IgD-negative memory B cell (primary cell): Measurements from ENCODE around the gene PRKCE. TPM values are rescaled to one million over a fixed set of nuclear protein-coding genes. Genes with fewer than 3 reads are reported as not detected.

Experiments used
- H3K27ac Mint-ChIP-seq, 3 donors: one replicate each; pipeline ENCODE4 v1.8.0; 2020 to 2022; ENCODE audit warnings: mild to moderate bottlenecking in 3 of 3, mixed read lengths in 3 of 3, moderate library complexity in 1 of 3
- H3K27me3 Mint-ChIP-seq: one replicate; pipeline ENCODE4 v1.8.0; 2021; ENCODE audit warnings: mixed read lengths
- H3K36me3 Mint-ChIP-seq: one replicate; pipeline ENCODE4 v1.8.0; 2020; ENCODE audit warnings: mild to moderate bottlenecking, mixed read lengths
- H3K4me1 Mint-ChIP-seq, 3 donors: one replicate each; pipeline ENCODE4 v1.8.0; 2020 to 2022; ENCODE audit warnings: mixed read lengths in 3 of 3, mild to moderate bottlenecking in 1 of 3
- H3K4me3 Mint-ChIP-seq, 4 donors: one replicate each; pipeline ENCODE4 v1.8.0; 2020 to 2022; ENCODE audit warnings: mild to moderate bottlenecking in 4 of 4, mixed read lengths in 4 of 4, moderate library complexity in 3 of 4
- H3K9me3 Mint-ChIP-seq, 3 donors: one replicate each; pipeline ENCODE4 v1.8.0; 2020 to 2021; ENCODE audit warnings: mixed read lengths in 3 of 3, mild to moderate bottlenecking in 1 of 3
- polyA plus RNA-seq: library from polyadenylated mRNA; unstranded; fragments of 300-500 nt; fragmentation: Illumina TruSeq; gene quantifications from one replicate; pipeline ENCODE4 v1.2.3, GENCODE V29; 2021

PRKCE gene
- polyA plus RNA-seq, 1 donor from 2014 or later = 12.7 TPM

GRCh38 chr2:46079985-46080560, 428.6 kb downstream of the PRKCE start:
- Mint-ChIP-seq H3K36me3 (peaks cover 14% of the 10 kb centered on the region), H3K9me3 (no peaks in the 10 kb centered on the region), H3K27me3 (no peaks in the 10 kb centered on the region), H3K4me1 (peaks cover 0 to 4% (median 0%) of the 10 kb centered on the region in 3 donors), H3K4me3 (no peak overlapping the region), H3K27ac (no peak overlapping the region)

- no peaks in the 10 kb centered on the region for H3K9me3 Mint-ChIP-seq
- H3K4me1 Mint-ChIP-seq = peaks cover 0 to 4% (median 0%) of the 10 kb centered on the region in 3 donors
- H3K27ac Mint-ChIP-seq = no peak overlapping the region
- peaks cover 21% of the 10 kb centered on the region for H3K36me3 Mint-ChIP-seq
- no peaks in the 10 kb centered on the region for H3K27me3 Mint-ChIP-seq
- H3K4me3 Mint-ChIP-seq = no peak overlapping the region
Measured at GRCh38 chr2:46082531-46083485, 431.3 kb downstream of the PRKCE start.

GRCh38 chr2:46086578-46087070, 435.1 kb downstream of the PRKCE start:
- Mint-ChIP-seq H3K4me1 (peaks cover 0 to 1% (median 0%) of the 10 kb centered on the region in 3 donors), H3K36me3 (peaks cover 26% of the 10 kb centered on the region), H3K27ac (no peak overlapping the region), H3K27me3 (no peaks in the 10 kb centered on the region), H3K9me3 (no peaks in the 10 kb centered on the region), H3K4me3 (no peak overlapping the region)

- Mint-ChIP-seq H3K4me1 (peaks cover 0 to 1% (median 0%) of the 10 kb centered on the region in 3 donors), H3K9me3 (no peaks in the 10 kb centered on the region), H3K27me3 (no peaks in the 10 kb centered on the region), H3K27ac (no peak overlapping the region), H3K4me3 (no peak overlapping the region), H3K36me3 (peaks cover 27% of the 10 kb centered on the region)
Measured at GRCh38 chr2:46087492-46087891, 436.0 kb downstream of the PRKCE start.

- Mint-ChIP-seq H3K27ac (no peak overlapping the region), H3K4me1 (no peaks in the 10 kb centered on the region), H3K36me3 (peaks cover 37% of the 10 kb centered on the region), H3K9me3 (no peaks in the 10 kb centered on the region), H3K4me3 (no peak overlapping the region), H3K27me3 (no peaks in the 10 kb centered on the region)
Measured at GRCh38 chr2:46091004-46091403, 439.5 kb downstream of the PRKCE start.

GRCh38 chr2:46091961-46092667, 440.6 kb downstream of the PRKCE start:
- Mint-ChIP-seq H3K36me3 (peaks cover 32% of the 10 kb centered on the region), H3K27me3 (no peaks in the 10 kb centered on the region), H3K4me3 (no peak overlapping the region), H3K9me3 (no peaks in the 10 kb centered on the region), H3K4me1 (no peaks in the 10 kb centered on the region), H3K27ac (no peak overlapping the region)

- peaks cover 22% of the 10 kb centered on the region for H3K36me3 Mint-ChIP-seq
- H3K27ac Mint-ChIP-seq = no peak overlapping the region
Measured at GRCh38 chr2:46094689-46095088, 443.2 kb downstream of the PRKCE start.

GRCh38 chr2:46095830-46096229, 444.4 kb downstream of the PRKCE start:
- H3K4me3 Mint-ChIP-seq = no peak overlapping the region
- no peaks in the 10 kb centered on the region for H3K4me1 Mint-ChIP-seq
- H3K9me3 Mint-ChIP-seq = no peaks in the 10 kb centered on the region
- H3K27ac Mint-ChIP-seq = no peak overlapping the region
- H3K27me3 Mint-ChIP-seq = no peaks in the 10 kb centered on the region
- H3K36me3 Mint-ChIP-seq = peaks cover 28% of the 10 kb centered on the region

More at GRCh38 chr2:46094689-46095088, 443.2 kb downstream of the PRKCE start:
- no peaks in the 10 kb centered on the region for H3K4me1 Mint-ChIP-seq
- H3K9me3 Mint-ChIP-seq = no peaks in the 10 kb centered on the region
- H3K27me3 Mint-ChIP-seq = no peaks in the 10 kb centered on the region
- no peak overlapping the region for H3K4me3 Mint-ChIP-seq

GRCh38 chr2:46096260-46096659, 444.8 kb downstream of the PRKCE start:
- H3K4me1 Mint-ChIP-seq = no peaks in the 10 kb centered on the region
- no peaks in the 10 kb centered on the region for H3K9me3 Mint-ChIP-seq
- no peak overlapping the region for H3K27ac Mint-ChIP-seq
- no peak overlapping the region for H3K4me3 Mint-ChIP-seq
- peaks cover 31% of the 10 kb centered on the region for H3K36me3 Mint-ChIP-seq
- H3K27me3 Mint-ChIP-seq = no peaks in the 10 kb centered on the region

GRCh38 chr2:46097714-46098480, 446.4 kb downstream of the PRKCE start:
- Mint-ChIP-seq H3K27me3 (no peaks in the 10 kb centered on the region), H3K36me3 (peaks cover 30% of the 10 kb centered on the region), H3K4me3 (no peak overlapping the region), H3K9me3 (peaks cover 0 to 4% (median 0%) of the 10 kb centered on the region in 3 donors), H3K27ac (no peak overlapping the region), H3K4me1 (no peaks in the 10 kb centered on the region)

GRCh38 chr2:46098621-46099062, 447.2 kb downstream of the PRKCE start:
- H3K4me1 Mint-ChIP-seq = peaks cover 0 to 2% (median 0%) of the 10 kb centered on the region in 3 donors
- H3K4me3 Mint-ChIP-seq = no peak overlapping the region
- no peaks in the 10 kb centered on the region for H3K27me3 Mint-ChIP-seq
- no peak overlapping the region for H3K27ac Mint-ChIP-seq
- peaks cover 33% of the 10 kb centered on the region for H3K36me3 Mint-ChIP-seq
- H3K9me3 Mint-ChIP-seq = peaks cover 0 to 4% (median 3%) of the 10 kb centered on the region in 3 donors

GRCh38 chr2:46101557-46102220, 450.2 kb downstream of the PRKCE start:
- no peak overlapping the region for H3K4me3 Mint-ChIP-seq
- peaks cover 0 to 2% (median 0%) of the 10 kb centered on the region in 3 donors for H3K4me1 Mint-ChIP-seq
- no peak overlapping the region for H3K27ac Mint-ChIP-seq
- peaks cover 4 to 22% (median 9%) of the 10 kb centered on the region in 3 donors for H3K9me3 Mint-ChIP-seq
- H3K27me3 Mint-ChIP-seq = no peaks in the 10 kb centered on the region
- H3K36me3 Mint-ChIP-seq = peaks cover 34% of the 10 kb centered on the region

GRCh38 chr2:46106690-46107089, 455.2 kb downstream of the PRKCE start:
- no peak overlapping the region for H3K27ac Mint-ChIP-seq
- peaks cover 29% of the 10 kb centered on the region for H3K36me3 Mint-ChIP-seq

GRCh38 chr2:46114996-46115395, 463.5 kb downstream of the PRKCE start:
- Mint-ChIP-seq H3K9me3 (no peaks in the 10 kb centered on the region), H3K27me3 (peaks cover 1% of the 10 kb centered on the region), H3K4me1 (no peaks in the 10 kb centered on the region), H3K36me3 (peaks cover 27% of the 10 kb centered on the region), H3K4me3 (no peak overlapping the region), H3K27ac (no peak overlapping the region)

More at GRCh38 chr2:46106690-46107089, 455.2 kb downstream of the PRKCE start:
- peaks cover 4 to 22% (median 9%) of the 10 kb centered on the region in 3 donors for H3K9me3 Mint-ChIP-seq
- H3K4me3 Mint-ChIP-seq = no peak overlapping the region
- H3K27me3 Mint-ChIP-seq = no peaks in the 10 kb centered on the region
- H3K4me1 Mint-ChIP-seq = peaks cover 0 to 2% (median 0%) of the 10 kb centered on the region in 3 donors
